GM18907 (cell line): Measurements from ENCODE around the gene ZFYVE19.
A peak's percentile ranks its signal among the peaks of the same experiment; 100 is the strongest.

Source experiments
- ATAC-seq: cut with Tn5 transposase; IDR thresholded peaks from one replicate; pipeline ENCODE4 v1.9.1; 2021; ENCODE audit warnings: mild to moderate bottlenecking, moderate library complexity; ENCODE audit not compliant: unreplicated experiment

Gene ZFYVE19, protein sequence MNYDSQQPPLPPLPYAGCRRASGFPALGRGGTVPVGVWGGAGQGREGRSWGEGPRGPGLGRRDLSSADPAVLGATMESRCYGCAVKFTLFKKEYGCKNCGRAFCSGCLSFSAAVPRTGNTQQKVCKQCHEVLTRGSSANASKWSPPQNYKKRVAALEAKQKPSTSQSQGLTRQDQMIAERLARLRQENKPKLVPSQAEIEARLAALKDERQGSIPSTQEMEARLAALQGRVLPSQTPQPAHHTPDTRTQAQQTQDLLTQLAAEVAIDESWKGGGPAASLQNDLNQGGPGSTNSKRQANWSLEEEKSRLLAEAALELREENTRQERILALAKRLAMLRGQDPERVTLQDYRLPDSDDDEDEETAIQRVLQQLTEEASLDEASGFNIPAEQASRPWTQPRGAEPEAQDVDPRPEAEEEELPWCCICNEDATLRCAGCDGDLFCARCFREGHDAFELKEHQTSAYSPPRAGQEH

DNA sequence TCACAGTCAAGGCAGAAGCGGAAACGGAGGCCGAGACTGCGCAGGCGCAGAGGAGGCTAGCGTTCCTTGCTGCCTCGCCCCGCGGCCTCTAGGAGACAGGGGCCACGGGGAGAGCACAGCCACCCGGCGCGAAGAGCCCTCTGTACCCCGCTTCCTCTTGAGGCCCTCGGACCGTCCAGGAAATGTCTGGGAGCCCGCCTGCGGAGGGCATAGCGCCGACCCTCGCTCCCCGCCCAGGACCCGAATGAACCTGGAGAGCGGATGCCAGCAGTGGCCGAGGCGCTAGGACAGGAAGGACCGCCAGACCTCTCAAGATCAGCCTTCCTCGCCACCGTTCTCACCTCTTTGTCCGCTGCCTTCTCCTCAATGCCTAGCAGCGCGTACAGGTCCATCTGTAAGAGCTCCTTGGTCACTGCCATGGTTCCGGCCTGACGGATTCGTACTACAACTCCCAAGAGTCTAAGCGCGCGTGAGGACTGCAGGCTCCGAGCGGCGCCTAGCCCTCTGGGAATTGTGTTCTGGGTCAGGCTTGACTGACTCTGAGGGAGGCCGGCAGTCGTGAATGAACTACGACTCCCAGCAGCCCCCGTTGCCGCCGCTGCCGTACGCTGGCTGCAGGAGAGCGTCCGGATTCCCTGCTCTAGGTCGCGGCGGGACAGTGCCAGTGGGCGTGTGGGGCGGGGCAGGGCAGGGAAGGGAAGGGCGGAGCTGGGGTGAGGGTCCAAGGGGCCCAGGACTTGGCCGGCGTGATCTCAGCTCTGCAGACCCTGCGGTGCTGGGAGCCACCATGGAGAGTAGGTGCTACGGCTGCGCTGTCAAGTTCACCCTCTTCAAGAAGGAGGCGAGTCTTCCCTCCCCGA is at the start of gene ZFYVE19, which contains the start of gene DNAJC17:
ZFYVE19 (plus strand) TSS at position 62 of the 860 bp plus-strand sequence; CDS start at position 563, 501 bp downstream.
DNAJC17 (minus strand) TSS at position 446 of the 860 bp plus-strand sequence; CDS start at position 419, 27 bp downstream.
- ATAC-seq = peak; percentile 93

DNA sequence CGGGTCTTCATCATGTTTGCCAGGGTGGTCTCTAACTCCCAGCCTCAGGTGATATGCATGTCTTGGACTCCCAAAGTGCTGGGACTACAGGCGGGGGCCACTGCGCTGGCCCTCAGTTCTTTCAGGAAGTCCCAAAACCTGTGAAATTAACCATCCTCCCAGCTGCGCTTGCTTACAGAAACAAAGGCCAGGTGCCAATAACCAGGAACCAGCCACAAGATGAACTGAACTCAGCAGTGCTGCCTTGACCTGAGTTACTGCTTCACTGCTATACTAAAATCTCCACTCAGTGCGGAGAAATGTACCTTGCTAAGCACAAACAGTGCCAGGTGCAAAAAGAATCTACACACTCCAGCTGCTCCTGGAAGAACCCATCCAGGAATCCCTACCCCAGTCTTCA is 46.9 kb upstream of the ZFYVE19 start:
- no peak for ATAC-seq

DNA sequence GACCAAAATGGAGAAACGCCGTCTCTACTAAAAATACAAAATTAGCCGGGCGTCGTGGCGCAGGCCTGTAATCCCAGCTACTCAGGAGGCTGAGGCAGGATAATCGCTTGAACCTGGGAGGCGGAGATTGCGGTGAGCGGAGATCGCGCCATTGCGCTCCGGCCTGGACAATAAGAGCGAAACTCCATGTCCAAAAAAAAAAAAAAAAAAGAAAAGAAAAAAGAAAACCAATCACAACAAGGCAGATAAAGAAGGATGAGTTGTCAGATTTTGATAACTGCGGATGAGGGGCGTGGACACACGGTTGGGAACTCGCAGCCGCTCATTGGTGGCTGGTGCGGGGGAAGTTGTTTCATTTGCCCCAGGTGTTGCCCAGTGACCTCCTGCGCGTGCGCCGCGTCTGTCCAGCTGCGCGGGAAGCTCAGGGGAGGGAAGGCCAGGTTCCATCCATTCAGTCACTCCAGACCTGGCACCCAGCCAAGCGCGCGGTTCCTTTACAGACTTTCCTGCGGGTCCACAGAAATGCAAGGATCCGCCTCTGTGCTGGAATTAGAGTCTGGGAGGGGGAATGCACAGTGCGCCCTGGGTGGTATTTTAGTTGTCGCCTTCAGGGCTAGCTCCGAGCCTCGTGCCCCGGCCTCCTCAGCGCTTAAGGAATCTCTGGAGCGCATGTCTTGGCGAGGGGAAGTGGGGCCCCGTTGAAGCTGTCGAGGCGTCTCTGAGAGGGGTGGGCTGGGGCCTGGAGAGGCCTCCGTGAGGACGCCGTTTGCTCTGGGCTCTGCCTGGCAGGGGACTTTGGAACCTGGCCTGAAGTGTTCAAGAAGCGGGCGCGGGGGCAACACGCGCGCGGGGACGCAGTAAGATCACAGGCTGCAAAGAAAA is 43.7 kb upstream of the ZFYVE19 start:
- ATAC-seq = no peak

DNA sequence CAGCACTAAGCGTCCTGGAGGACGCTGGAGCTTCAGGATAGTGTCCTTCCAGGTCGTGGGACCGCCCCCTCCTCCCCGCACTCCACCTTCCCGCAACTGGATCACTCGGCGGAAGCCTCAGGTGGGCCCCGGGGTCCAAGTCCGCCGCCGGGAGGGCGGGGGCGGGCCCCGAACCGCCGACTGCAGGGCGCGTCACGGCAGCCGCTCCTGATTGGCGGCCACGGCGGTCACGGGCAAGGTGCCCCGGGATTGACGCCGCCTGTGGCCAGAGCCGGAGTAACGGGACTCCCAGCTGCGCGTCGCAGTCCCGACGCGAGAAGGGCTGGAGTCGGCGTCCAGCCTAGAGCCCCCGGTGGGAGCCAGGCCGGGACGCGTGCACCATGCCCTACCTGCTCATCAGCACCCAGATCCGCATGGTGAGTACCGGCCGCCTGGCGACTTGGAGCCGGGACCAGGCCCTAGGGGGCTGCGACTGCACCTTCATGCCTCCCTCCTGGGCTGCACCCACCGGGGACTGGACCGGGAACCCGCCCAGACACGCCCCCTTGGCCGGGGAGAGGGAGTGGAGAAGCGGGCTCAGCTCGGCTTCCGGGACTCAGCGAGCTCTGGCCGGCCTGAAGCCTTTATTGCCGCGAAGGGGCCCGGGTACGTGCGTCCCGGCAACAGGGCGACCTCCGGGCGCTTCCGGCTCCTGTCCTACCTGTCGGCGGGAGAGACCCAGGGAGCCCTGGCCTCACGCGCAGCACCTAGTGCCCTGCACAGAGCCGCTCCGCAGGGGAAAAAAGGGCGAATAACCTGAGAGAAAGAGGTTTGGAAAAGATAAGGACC is 42.9 kb upstream of the ZFYVE19 start, which contains the start of gene GCHFR:
GCHFR (plus strand) TSS at position 268 of the 828 bp plus-strand sequence; CDS start at position 381, 113 bp downstream.
- ATAC-seq = peak; percentile 38

DNA sequence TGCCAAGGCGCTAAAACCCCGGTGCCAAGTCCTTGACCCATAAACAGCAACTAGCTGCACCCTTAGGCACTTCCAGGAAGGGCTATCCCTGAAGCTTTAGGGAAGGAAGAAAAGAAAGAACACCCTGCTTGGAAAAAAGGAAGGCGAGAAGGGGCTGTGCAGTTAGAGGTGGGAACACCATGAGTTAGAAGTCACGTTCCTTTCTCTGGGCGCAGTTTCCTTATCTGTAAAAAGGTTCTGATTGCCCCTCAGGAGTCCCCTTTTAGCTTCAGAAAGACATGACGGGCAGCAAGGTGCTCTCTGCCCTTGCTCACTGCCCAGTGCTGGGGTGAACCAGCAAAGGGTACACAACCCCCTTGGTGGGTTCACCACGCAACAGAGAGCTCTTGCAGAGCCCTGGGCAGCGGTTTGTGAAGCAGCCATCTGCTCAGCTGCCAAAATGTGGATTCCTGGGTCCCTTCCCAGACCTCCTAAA is 42.2 kb upstream of the ZFYVE19 start:
- ATAC-seq = no peak

DNA sequence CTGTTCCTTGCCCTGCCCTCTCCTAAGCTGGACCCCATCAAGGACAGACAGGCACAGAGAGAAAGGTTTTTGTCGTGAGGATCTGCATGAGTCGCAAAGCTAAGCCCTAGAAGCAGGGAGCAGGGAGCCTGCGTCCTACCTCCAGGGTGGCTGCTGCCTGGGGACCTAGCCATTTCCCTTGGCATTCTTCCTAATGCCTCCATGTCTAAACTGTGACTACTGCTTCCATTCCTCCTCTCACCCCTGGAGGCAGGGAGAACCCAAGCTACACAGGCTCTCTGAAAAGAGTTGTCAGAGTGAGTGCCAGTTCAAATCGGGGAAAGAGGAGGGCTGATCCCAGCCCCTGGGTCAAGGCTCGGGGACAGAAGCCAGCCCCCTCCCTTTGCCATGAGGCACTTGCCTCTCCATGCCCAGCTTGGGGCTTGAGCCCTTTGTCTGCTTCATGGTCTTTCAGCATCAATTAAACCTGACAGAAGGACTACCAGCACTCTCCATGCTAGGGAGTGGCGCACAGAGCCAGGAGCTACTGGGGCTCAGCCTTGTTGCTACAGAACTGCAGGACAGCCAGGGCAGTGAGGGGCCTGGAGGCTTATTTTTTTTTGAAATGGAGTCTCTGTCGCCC is 40.6 kb upstream of the ZFYVE19 start:
- no peak for ATAC-seq

DNA sequence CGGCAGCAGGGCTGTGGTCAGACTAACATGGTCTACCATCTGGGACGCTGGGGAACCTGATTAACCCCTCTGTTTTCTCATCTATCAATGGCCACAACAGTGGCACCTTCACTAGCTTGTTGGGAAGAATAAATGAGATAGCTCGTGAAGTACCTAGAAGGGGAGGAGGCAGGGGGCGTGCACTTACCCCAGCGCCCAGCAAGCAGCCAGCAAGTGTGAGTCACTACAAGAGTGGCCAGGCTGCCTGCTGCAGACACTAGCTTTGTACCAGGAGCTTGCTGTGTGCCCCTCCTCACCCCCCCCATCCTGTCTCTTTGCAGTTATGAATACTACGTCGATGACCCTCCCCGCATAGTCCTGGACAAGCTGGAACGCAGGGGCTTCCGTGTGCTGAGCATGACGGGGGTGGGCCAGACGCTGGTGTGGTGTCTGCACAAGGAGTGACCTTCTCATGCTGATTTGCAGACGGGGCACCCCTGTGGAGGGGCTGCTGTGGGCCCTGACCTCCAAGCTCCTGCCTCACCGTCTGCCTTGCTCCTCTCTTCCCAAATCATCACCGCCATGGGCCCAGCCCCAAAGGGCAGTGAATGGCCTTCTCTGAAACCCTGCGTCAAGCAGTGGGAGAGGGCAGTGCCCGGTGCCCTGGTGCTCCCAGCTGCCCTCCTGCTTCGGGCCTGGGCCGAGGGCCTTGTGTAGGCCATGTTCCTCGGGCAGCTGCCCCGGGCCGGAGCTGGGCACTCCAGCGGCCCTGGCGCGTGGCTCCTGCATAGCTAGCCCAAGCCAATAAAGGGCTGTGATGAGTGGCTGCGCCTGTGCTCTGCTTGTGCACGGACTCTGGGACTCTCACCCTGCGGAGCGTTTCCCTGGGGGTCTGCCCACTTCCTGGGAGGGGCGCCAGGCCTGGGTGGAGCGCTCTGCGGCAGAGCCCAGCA is 39.7 kb upstream of the ZFYVE19 start:
- no peak for ATAC-seq

DNA sequence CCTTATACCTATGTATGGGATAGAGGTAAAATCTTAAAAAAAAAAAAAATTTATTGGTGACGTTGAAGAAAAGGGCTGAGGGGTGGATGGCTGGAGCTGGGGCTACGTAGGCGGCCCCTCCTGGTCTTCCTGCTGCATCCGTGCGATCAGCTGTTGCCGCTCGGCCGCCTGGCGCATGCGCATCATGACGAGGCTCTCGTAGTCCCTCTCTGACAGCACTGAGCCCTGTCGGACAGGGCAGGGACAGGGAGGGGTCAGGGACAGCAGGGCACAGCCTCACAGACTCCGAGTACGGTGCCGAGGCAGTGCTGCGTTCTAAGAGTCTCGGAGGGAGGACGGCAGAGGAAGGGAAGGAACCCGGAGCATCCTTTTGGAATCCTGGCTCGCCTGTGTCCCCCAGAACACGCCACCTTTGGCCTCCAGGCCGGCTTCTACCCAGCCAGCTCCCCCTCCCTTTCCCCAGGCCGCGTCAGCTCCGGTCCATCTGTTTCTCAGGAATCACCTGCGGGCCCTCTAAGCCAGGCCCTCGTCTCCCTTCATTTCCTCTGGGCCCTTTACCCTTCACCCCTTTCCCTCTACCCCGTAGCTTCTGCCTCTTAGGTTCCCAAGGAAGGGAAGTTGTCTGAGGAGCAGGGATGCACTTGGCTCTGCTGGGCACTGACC is 38.9 kb upstream of the ZFYVE19 start:
- no peak for ATAC-seq

DNA sequence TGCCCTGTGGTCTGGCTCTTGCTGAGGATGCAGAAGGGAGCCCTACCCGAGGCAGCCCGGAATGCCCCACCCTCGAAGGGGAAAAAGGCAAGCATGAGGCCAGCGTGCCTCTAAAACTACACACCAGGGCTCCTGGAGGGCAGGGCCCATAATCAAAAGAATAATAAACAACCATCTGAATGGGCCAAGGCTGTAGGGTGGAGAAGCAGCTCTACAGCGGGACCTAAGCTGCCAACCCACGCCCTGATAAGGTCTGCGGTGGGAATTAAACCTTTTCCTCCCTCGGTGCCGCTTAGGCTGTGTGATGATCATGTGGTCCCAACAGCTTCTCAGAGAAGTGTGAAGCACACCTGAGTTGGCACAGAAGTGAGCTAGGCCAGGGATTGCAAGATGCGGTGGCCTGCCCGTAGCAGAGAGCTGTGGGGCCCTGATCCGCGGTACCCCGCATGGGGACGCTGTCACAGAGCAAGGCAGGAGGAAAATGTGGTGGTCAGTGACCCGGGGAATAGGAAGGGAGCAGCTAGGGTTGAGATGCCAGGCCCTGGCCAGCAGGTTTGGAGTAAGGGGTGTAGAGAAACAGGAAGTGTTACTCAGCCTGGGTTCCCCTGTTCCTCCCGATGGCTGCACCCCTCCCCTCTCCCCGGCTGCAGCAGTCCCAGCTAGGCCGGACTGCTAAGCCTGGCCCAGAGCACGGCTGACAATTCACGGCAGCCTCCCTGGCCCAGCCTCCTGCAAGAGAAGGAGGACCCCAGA is 38.2 kb upstream of the ZFYVE19 start:
- ATAC-seq = no peak

DNA sequence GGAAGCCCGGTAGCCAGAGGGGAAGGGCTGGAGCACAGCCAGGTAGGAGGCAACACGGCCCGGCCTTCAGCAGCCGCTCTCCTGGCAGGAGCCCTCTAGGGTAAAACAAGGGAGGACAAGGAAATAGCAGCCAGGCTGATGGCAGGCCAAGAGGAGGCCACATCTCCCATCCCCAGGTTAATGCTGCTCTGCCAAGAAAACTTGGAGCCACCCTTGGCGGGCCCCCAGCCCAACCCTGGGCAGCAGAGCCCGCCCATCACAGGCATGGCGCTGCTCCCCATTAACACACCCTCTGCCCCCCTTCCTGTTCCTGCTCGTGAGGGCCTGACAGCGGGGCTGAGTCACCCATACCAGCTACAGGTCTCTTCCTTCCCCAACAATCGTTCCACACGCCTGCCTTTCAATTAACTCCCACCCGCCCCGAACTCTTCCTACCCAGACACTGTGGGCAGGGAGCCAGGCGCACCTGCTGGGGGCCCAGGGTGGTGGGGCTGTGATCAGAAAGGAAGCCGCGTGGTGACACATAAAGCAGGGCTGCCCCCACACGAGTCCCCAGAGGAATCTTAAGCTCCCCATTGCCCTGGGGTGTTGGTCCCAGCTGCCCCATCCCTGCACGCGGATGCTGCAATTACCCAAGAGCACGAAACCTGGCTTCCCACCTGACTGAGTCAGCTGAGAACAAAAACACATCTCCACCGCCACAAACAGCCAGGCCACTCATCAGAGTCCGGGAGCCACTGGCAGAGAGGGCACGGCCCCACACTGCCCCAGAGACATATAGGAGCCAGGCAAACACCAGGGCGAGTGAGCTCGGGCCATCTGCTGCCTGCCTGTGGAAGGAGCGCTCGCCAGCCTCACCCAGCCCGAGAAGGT is 37.4 kb upstream of the ZFYVE19 start, which contains the start of gene C15orf62:
C15orf62 (plus strand) TSS at position 707 of the 873 bp plus-strand sequence. CDS start 516 bp downstream, outside the sequence.
- ATAC-seq = peak; percentile 56

DNA sequence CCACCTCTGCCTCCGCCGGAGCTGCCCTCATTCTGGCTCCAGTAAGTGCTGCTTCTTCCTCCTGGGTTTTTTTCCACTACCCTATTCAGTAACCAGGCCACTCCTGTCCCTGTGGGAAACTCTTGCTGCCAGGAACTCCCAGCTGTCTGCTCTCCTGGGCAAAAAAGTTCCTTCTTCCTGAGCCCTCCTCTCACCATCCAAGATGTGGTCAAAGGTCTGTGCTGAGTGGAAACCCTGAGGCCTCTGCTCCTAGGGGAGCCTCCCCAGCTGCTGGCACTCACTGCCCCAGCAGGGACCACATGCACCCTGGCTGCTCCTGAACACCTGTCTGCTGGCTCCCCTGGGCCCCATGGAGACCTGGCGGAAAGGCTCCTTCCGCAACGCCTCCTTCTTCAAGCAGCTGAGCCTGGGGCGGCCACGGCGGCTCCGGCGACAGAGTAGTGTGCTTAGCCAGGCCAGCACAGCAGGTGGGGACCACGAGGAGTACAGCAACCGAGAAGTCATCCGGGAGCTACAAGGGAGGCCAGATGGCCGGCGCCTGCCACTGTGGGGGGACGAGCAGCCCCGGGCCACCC is 36.7 kb upstream of the ZFYVE19 start:
- ATAC-seq = no peak

DNA sequence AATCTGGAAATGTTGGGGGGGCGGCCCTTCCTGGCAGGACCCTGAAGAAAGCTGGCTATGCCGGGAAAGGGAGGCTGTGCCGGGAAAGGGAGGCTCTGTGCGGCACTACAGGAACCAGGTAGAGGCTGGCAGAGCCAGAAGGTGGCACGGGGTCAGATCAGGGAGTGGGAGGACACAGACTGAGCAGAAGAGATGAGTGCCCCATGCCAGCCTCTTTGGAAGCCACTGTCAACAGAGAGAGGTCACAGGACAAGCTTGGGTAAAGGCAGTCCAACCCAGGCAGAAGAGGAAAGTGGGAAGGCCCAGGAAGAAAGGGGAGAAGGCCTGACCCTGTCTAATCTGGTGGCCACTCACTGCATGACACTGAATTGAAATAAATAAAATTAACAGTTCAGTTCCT is 35.6 kb upstream of the ZFYVE19 start:
- ATAC-seq = no peak

DNA sequence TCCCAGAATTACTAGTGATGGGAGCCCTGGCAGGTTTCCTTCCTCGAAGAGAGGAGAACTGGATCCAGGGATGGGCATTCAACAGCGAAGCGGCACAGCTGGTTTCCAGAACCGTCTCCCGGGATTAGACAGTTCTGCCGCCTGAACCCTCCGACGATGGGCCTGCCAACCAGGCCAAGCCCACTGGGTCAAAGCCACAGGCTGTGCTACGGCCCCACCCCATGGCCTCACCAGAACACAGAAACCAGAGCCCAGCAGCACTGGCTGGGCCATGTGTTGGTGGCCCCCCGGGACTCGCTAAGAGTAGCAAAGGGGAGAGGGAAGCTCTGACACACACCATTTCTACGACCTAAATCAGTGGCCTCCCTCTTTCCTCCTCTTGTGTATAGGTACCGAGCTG is 34.9 kb upstream of the ZFYVE19 start:
- no peak for ATAC-seq

DNA sequence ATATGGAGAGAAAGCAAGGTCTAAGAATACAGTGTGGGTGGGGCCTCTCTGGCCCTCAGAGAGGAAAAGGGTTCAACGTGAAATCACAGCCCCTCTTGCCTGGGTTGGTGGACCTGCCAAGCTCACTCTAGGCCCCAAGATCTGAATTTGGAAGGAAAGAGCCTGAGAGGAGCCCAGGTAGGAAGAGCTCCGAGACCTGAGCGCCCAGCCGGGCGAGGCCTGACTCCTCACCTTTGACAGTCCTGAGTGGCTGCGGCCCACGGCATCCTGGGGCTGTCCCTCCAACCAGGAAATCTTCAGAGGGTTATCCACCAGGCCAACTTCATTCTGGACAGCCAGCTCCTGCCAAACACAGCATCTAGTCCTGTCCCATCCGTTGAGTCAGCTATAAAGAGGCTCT is 33.4 kb upstream of the ZFYVE19 start:
- no peak for ATAC-seq

DNA sequence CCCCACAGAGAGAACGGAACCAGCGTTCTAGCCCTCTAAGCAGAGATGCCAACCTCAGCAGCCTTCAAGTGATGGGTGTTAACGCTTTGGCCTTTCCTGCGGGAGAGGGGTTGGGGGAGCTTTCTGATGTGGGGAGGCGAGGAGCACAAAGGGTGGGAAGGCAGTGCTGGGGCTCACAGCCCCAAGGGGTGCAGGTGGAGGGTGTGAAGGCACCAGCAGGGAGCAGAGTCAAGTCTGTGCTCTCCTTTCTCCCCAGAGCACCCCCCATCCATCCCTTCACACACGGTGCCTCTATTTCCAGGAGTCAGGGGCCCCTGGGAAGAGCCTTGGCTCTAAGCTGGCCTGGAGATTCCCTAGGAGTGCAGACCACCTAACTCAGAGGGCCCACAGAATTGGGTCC is 33.0 kb upstream of the ZFYVE19 start:
- no peak for ATAC-seq
